COR-L47 (cell line): Measurements from ENCODE around the gene GAL3ST2.
"Not testable (repeated sequence)": the region's sequence is repeated elsewhere in the genome, so short reads cannot be mapped to it uniquely, and the experiment has no call there.

Experiments used
- DNase-seq: peaks from one replicate; lab custom pipeline; 2025; lab: John Stamatoyannopoulos, UW

Gene GAL3ST2

GRCh38 chr2:241748468-241749256 lies 28.0 kb upstream of the GAL3ST2 start:
- DNase-seq: no peak

- DNase-seq: no peak
These were observed 26.4 kb upstream of the GAL3ST2 start for GRCh38 chr2:241750076-241750840.

GRCh38 chr2:241751152-241751551 lies 25.5 kb upstream of the GAL3ST2 start:
- DNase-seq: no peak

GRCh38 chr2:241751776-241752175 lies 24.8 kb upstream of the GAL3ST2 start:
- DNase-seq: no peak

GRCh38 chr2:241752253-241752652 lies 24.4 kb upstream of the GAL3ST2 start:
- DNase-seq: no peak

GRCh38 chr2:241752689-241753276 lies 23.8 kb upstream of the GAL3ST2 start:
- DNase-seq: no peak

- DNase-seq: no peak
These were observed 23.1 kb upstream of the GAL3ST2 start for GRCh38 chr2:241753493-241753892.

GRCh38 chr2:241754042-241754441 lies 22.6 kb upstream of the GAL3ST2 start:
- no peak for DNase-seq

- DNase-seq: no peak
These were observed 21.5 kb upstream of the GAL3ST2 start for GRCh38 chr2:241755166-241755565.

GRCh38 chr2:241755777-241756176 lies 20.8 kb upstream of the GAL3ST2 start:
- no peak for DNase-seq

- no peak for DNase-seq
These were observed 17.4 kb upstream of the GAL3ST2 start for GRCh38 chr2:241759067-241759807.

GRCh38 chr2:241759893-241760292 lies 16.7 kb upstream of the GAL3ST2 start:
- not testable (repeated sequence) for DNase-seq

- DNase-seq: no peak
These were observed 16.3 kb upstream of the GAL3ST2 start for GRCh38 chr2:241760301-241760771.

GRCh38 chr2:241762321-241762932 lies 14.2 kb upstream of the GAL3ST2 start:
- no peak for DNase-seq

- DNase-seq: no peak
These were observed 13.7 kb upstream of the GAL3ST2 start for GRCh38 chr2:241762933-241763369.

- no peak for DNase-seq
These were observed 12.9 kb upstream of the GAL3ST2 start for GRCh38 chr2:241763551-241764274.

GRCh38 chr2:241764275-241765241 lies 12.1 kb upstream of the GAL3ST2 start:
- DNase-seq: no peak

GRCh38 chr2:241767464-241768250 lies 9.0 kb upstream of the GAL3ST2 start:
- no peak for DNase-seq

GRCh38 chr2:241768251-241768711 lies 8.3 kb upstream of the GAL3ST2 start:
- DNase-seq: no peak
